AG09319 (cell line): ENCODE measurements around the gene OR9A4.

ENCODE experiments used
- DNase-seq: peaks from one replicate; pipeline ENCODE4 v3.0.0-alpha.2; 2010; ENCODE audit warnings: low read depth; ENCODE audit errors: extremely low read depth
- CTCF ChIP-seq: IDR thresholded peaks from 2 replicates; pipeline ENCODE4 v1.5.1; 2011; ENCODE audit warnings: low read depth, mild to moderate bottlenecking, inconsistent platforms, low read length, moderate library complexity

The OR9A4 gene

GRCh38 chr7:141954334-141954733 is 38.1 kb downstream of the OR9A4 start:
- no peak for DNase-seq
- no peak for TF ChIP-seq CTCF

- no peak for DNase-seq
- no peak for TF ChIP-seq CTCF
These were observed 39.9 kb downstream of the OR9A4 start for GRCh38 chr7:141956084-141956483.

GRCh38 chr7:141960687-141961422 is 44.7 kb downstream of the OR9A4 start:
- DNase-seq, result no peak
- TF ChIP-seq CTCF, result no peak
